NB4 (cell line): Measurements from ENCODE around the gene SPATA46.

Experiments used
- DNase-seq: peaks from one replicate; pipeline ENCODE4 v3.0.0; 2010; ENCODE audit warnings: low read depth
- H3K4me3 ChIP-seq: one replicate; pipeline ENCODE4 v1.5.1; 2011; ENCODE audit warnings: mild to moderate bottlenecking, low read depth, low read length, moderate library complexity
- CTCF ChIP-seq: IDR thresholded peaks from one replicate; pipeline ENCODE4 v1.5.1; 2012; ENCODE audit warnings: low read depth, low read length
- MAX ChIP-seq: IDR thresholded peaks from 2 replicates; pipeline ENCODE4 v1.6.1; 2011; ENCODE audit warnings: low read depth, low read length
- MYC ChIP-seq: IDR thresholded peaks from 2 replicates; pipeline ENCODE4 v1.6.1; 2011; ENCODE audit warnings: low read depth, low read length
- POLR2A ChIP-seq: IDR thresholded peaks from 2 replicates; pipeline ENCODE4 v1.6.1; 2011; ENCODE audit warnings: mild to moderate bottlenecking; ENCODE audit not compliant: insufficient read length; ENCODE audit errors: extremely low read depth

The SPATA46 gene

GRCh38 chr1:162405800-162406199 is 29.1 kb upstream of the SPATA46 start:
- no peak for DNase-seq
- no peak overlapping the region for H3K4me3 ChIP-seq
- TF ChIP-seq POLR2A (no peak), CTCF (no peak), MAX (no peak), MYC (no peak)

- H3K4me3 ChIP-seq = no peak overlapping the region
- TF ChIP-seq CTCF = no peak
- TF ChIP-seq MYC = no peak
- no peak for TF ChIP-seq MAX
- TF ChIP-seq POLR2A = no peak
- DNase-seq = no peak
Measured at GRCh38 chr1:162404550-162405160, 28.0 kb upstream of the SPATA46 start.

GRCh38 chr1:162400790-162401355 is 24.2 kb upstream of the SPATA46 start:
- DNase-seq = no peak
- TF ChIP-seq MAX (no peak), POLR2A (no peak), CTCF (no peak), MYC (no peak)
- no peak overlapping the region for H3K4me3 ChIP-seq

- no peak for TF ChIP-seq POLR2A
- no peak for TF ChIP-seq MAX
- no peak overlapping the region for H3K4me3 ChIP-seq
- no peak for DNase-seq
Measured at GRCh38 chr1:162398999-162399580, 22.4 kb upstream of the SPATA46 start.

GRCh38 chr1:162397943-162398560 is 21.4 kb upstream of the SPATA46 start:
- DNase-seq = no peak
- H3K4me3 ChIP-seq = no peak overlapping the region
- TF ChIP-seq CTCF (no peak), MYC (no peak), MAX (no peak), POLR2A (no peak)

GRCh38 chr1:162397039-162397448 is 20.4 kb upstream of the SPATA46 start:
- no peak overlapping the region for H3K4me3 ChIP-seq
- TF ChIP-seq MYC (no peak), CTCF (no peak), POLR2A (no peak), MAX (no peak)
- no peak for DNase-seq
